ENCODE measurements around the gene SOHLH2. TPM values are rescaled to one million over a fixed set of nuclear protein-coding genes. Genes with fewer than 3 reads are reported as not detected.

Gene SOHLH2
- total and polyA plus RNA-seq, 4 donors: 0.04 to 0.28 (median 0.08) TPM

DNA sequence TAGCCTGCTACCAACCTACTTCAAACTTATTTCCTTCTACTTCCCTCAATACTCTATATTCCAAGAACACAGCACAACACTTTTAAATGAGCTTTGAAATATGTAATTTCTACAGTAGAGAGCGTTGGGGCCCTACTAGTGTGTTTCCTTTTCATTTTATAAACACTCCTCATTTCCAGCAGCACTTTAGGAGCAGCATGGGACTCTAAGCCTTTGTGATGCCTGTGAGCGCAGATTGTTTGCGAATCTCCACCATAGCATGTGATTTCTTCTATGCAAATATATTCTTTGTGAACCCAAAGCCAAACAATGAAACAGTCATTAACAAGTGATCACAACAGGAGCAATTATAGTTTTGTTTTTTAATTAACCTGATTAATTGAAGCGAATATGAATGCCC is 3.6 kb downstream of the SOHLH2 start:
- H3K27me3 ChIP-seq (ENCODE audit: control insufficient read depth in 3 of 3, insufficient read depth in 3 of 3, low read length in 2 of 3): no peaks in the 10 kb centered on the region
- TF ChIP-seq, protein P1, sequence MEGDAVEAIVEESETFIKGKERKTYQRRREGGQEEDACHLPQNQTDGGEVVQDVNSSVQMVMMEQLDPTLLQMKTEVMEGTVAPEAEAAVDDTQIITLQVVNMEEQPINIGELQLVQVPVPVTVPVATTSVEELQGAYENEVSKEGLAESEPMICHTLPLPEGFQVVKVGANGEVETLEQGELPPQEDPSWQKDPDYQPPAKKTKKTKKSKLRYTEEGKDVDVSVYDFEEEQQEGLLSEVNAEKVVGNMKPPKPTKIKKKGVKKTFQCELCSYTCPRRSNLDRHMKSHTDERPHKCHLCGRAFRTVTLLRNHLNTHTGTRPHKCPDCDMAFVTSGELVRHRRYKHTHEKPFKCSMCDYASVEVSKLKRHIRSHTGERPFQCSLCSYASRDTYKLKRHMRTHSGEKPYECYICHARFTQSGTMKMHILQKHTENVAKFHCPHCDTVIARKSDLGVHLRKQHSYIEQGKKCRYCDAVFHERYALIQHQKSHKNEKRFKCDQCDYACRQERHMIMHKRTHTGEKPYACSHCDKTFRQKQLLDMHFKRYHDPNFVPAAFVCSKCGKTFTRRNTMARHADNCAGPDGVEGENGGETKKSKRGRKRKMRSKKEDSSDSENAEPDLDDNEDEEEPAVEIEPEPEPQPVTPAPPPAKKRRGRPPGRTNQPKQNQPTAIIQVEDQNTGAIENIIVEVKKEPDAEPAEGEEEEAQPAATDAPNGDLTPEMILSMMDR (IDR thresholded peaks at IDR 0.05; ENCODE audit: control extremely low read depth, extremely low read depth): no peak
- peaks cover 0 to 4% (median 0%) of the 10 kb centered on the region in 5 donors for H3K4me1 ChIP-seq (ENCODE audit: control insufficient read depth in 5 of 5, insufficient read depth in 5 of 5, low read length in 5 of 5)
- H3K36me3 ChIP-seq (ENCODE audit: control insufficient read depth in 4 of 4, insufficient read depth in 4 of 4, low read length in 4 of 4): no peaks in the 10 kb centered on the region
- WGBS, 2 donors: 80 to 84% methylated on average over 4 of the region's 4 CpGs
- no peak overlapping the region for H3K27ac ChIP-seq (ENCODE audit: low read depth in 1 of 2, low read length in 1 of 2)
- H3K4me3 ChIP-seq: no peak overlapping the region
- no peak for DNase-seq
- H3K9me3 ChIP-seq (ENCODE audit: control insufficient read depth in 4 of 4, insufficient read depth in 3 of 4, low read length in 3 of 4): peaks cover 0 to 3% (median 0%) of the 10 kb centered on the region in 4 donors
- no peak for ATAC-seq (ENCODE audit: insufficient read depth, low FRiP score)
- H3K9ac ChIP-seq (ENCODE audit: insufficient read depth in 1 of 2, low read length in 2 of 2): no peak overlapping the region

DNA sequence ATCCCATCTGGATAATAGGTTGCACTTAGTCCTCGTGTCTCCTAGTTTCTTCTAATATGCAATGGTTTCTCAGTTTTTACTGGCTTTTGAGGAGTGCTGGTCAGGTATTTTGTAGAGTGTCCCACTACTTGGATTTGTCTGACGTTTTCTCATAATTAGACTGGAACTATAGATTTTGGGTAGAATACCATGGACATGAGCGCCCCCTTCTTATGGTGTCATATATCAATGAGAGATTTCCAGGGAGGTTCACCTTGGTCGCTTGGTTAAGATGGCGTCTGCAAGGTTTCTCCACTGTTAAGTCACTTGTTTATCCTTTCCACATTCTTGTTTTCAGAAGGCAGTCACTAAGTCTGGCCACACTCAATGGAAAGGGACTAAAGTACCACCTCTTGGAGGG is 6.7 kb downstream of the SOHLH2 start:
- ATAC-seq (ENCODE audit: insufficient read depth, low FRiP score): no peak
- no peaks in the 10 kb centered on the region for H3K9me3 ChIP-seq (ENCODE audit: control insufficient read depth in 4 of 4, insufficient read depth in 3 of 4, low read length in 3 of 4)
- no peaks in the 10 kb centered on the region for H3K27me3 ChIP-seq (ENCODE audit: control insufficient read depth in 3 of 3, insufficient read depth in 3 of 3, low read length in 2 of 3)
- WGBS, 2 donors: 89 to 93% methylated on average over 5 of the region's 5 CpGs
- H3K27ac ChIP-seq (ENCODE audit: low read depth in 1 of 2, low read length in 1 of 2): no peak overlapping the region
- DNase-seq: no peak
- no peaks in the 10 kb centered on the region for H3K36me3 ChIP-seq (ENCODE audit: control insufficient read depth in 4 of 4, insufficient read depth in 4 of 4, low read length in 4 of 4)
- TF ChIP-seq, protein P1 (IDR thresholded peaks at IDR 0.05; ENCODE audit: control extremely low read depth, extremely low read depth): no peak
- no peak overlapping the region for H3K4me3 ChIP-seq
- no peak overlapping the region for H3K9ac ChIP-seq (ENCODE audit: insufficient read depth in 1 of 2, low read length in 2 of 2)
- peaks cover 0 to 2% (median 0%) of the 10 kb centered on the region in 5 donors for H3K4me1 ChIP-seq (ENCODE audit: control insufficient read depth in 5 of 5, insufficient read depth in 5 of 5, low read length in 5 of 5)

DNA sequence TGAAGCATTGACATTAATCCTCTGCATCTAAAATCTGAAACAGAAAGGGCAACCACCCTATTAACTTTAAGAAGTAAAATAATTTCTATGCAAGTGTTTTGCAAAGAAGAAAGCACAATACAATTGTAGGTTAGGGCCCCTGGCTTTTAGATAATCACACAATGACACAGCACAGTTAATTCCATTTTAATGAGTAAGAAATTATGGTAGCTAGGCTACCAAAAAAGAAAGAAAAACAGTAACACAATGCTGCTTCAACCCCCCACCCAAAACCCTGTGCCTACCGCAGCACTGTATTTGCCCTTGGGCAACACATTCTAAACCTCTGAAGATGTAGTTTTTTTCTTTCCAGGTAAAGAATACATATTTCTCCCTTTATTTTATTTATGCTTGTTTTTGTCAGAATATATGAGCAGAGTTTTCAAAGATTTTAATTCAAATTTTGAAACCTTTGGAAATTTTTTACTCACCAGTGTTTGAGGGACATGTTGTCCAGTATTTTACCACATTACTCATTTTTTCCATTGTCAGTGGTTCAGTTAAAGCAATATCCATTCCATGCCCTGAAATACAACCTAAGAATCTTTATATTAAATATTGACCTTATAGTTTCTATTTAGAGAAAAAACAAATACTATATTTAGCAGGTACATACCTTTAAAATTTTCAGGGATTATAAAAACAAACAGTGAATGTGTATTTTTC is 21.1 kb downstream of the SOHLH2 start:
- no peak overlapping the region for H3K4me3 ChIP-seq
- peak in 1 of 3 donors; percentile 7 for DNase-seq
- H3K4me1 ChIP-seq (ENCODE audit: control insufficient read depth in 5 of 5, insufficient read depth in 5 of 5, low read length in 5 of 5): no peaks in the 10 kb centered on the region
- no peak overlapping the region for H3K9ac ChIP-seq (ENCODE audit: insufficient read depth in 1 of 2, low read length in 2 of 2)
- no peak overlapping the region for H3K27ac ChIP-seq (ENCODE audit: low read depth in 1 of 2, low read length in 1 of 2)
- no peaks in the 10 kb centered on the region for H3K36me3 ChIP-seq (ENCODE audit: control insufficient read depth in 4 of 4, insufficient read depth in 4 of 4, low read length in 4 of 4)
- H3K9me3 ChIP-seq (ENCODE audit: control insufficient read depth in 4 of 4, insufficient read depth in 3 of 4, low read length in 3 of 4): no peaks in the 10 kb centered on the region
- no peaks in the 10 kb centered on the region for H3K27me3 ChIP-seq (ENCODE audit: control insufficient read depth in 3 of 3, insufficient read depth in 3 of 3, low read length in 2 of 3)
- 91 to 95% methylated on average over 1 of the region's 1 CpG for WGBS, 2 donors
- ATAC-seq (ENCODE audit: insufficient read depth, low FRiP score): no peak
- TF ChIP-seq, protein P1 (IDR thresholded peaks at IDR 0.05; ENCODE audit: control extremely low read depth, extremely low read depth): no peak

DNA sequence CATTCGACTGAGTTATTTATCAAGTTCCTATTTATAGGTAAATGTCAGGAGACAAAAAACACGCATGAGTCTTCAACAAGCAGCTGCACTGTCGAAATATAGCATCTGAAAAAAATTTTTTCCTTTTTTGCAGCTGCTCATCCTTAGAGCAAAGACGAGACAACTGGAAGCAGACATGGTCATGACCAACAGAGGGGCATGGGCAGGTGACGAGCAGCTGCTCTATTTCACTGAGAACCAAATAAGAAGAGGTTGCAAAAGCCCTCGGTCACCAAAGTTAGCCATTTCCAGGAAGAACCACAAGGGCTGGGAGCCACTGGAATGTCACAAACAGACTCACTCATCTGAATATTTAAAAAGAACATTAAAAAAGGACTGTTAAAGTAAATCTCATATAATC is 22.2 kb downstream of the SOHLH2 start:
- DNase-seq: no peak
- no peaks in the 10 kb centered on the region for H3K4me1 ChIP-seq (ENCODE audit: control insufficient read depth in 5 of 5, insufficient read depth in 5 of 5, low read length in 5 of 5)
- no peak for ATAC-seq (ENCODE audit: insufficient read depth, low FRiP score)
- H3K27ac ChIP-seq (ENCODE audit: low read depth in 1 of 2, low read length in 1 of 2): no peak overlapping the region
- TF ChIP-seq, protein P1 (IDR thresholded peaks at IDR 0.05; ENCODE audit: control extremely low read depth, extremely low read depth): no peak
- H3K27me3 ChIP-seq (ENCODE audit: control insufficient read depth in 3 of 3, insufficient read depth in 3 of 3, low read length in 2 of 3): no peaks in the 10 kb centered on the region
- WGBS, 2 donors: 77 to 79% methylated on average over 6 of the region's 6 CpGs
- H3K36me3 ChIP-seq (ENCODE audit: control insufficient read depth in 4 of 4, insufficient read depth in 4 of 4, low read length in 4 of 4): no peaks in the 10 kb centered on the region
- H3K9ac ChIP-seq (ENCODE audit: insufficient read depth in 1 of 2, low read length in 2 of 2): no peak overlapping the region
- no peaks in the 10 kb centered on the region for H3K9me3 ChIP-seq (ENCODE audit: control insufficient read depth in 4 of 4, insufficient read depth in 3 of 4, low read length in 3 of 4)
- H3K4me3 ChIP-seq: no peak overlapping the region

Data from lung (tissue), 12 donors.